Erythroblast (primary cell): Measurements from ENCODE around the gene PIP5K1B.

Experiments used
- GATA1 ChIP-seq: IDR thresholded peaks from 2 replicates; pipeline ENCODE4 v1.6.1; 2011; ENCODE audit warnings: low read depth, mild to moderate bottlenecking, control low read depth, low read length, moderate library complexity
- POLR2A ChIP-seq: IDR thresholded peaks from 2 replicates; pipeline ENCODE4 v1.6.1; 2011; ENCODE audit warnings: mild to moderate bottlenecking, low read length

DNA sequence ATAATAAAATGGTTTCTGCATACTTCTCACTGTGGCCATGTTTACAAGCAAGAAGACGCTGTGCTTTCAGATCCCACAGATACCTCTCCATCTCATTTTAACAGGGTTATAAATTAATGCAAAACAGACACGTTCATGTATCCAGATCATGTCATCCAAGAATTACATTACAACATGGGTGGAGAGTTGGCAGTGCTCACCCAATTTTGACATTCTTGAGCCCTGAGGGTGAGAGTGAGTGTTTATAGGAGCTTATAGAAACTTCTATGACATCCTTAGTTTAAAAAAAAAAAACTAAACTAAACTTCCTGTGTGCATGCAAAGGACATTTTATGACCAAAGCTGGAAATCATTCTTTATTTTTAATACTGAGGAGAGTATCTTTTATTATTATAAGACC, 299.8 kb downstream of the PIP5K1B start:
- no peak for TF ChIP-seq POLR2A
- no peak for TF ChIP-seq GATA1
